Lower lobe of right lung (tissue), 2 donors: ENCODE data around the gene BASP1. TPM values are rescaled to one million over a fixed set of nuclear protein-coding genes. Genes with fewer than 3 reads are reported as not detected.

Experiments used
- ATAC-seq, 2 donors: fragments of 200-7000 bp; cut with Tn5 transposase; one replicate each; pipeline ENCODE4 v1.9.1; 2020 to 2022; ENCODE audit warnings: mild to moderate bottlenecking in 2 of 2, moderate library complexity in 2 of 2
- DNase-seq: peaks from one replicate; pipeline ENCODE4 v3.0.0-alpha.2; 2020
- H3K27ac ChIP-seq: fragments of 200-600 bp; one replicate; pipeline ENCODE4 v1.8.0; 2022
- H3K27me3 ChIP-seq: fragments of 200-600 bp; one replicate; pipeline ENCODE4 v1.8.0; 2022; ENCODE audit warnings: low read depth
- H3K36me3 ChIP-seq: fragments of 200-600 bp; one replicate; pipeline ENCODE4 v1.8.0; 2022; ENCODE audit warnings: mild to moderate bottlenecking
- H3K4me1 ChIP-seq: fragments of 200-600 bp; one replicate; pipeline ENCODE4 v1.8.0; 2022
- H3K4me3 ChIP-seq: fragments of 200-600 bp; one replicate; pipeline ENCODE4 v1.8.0; 2022; ENCODE audit warnings: mild to moderate bottlenecking
- H3K9me3 ChIP-seq: fragments of 200-600 bp; one replicate; pipeline ENCODE4 v1.8.0; 2022
- intact Hi-C: fragments of 100-400 bp; cut with DNase I; formaldehyde crosslinking; loops from one replicate; pipeline ENCODE4 v1.11.0; 2022
- total RNA-seq: library from RNA; stranded (reverse); fragmentation: NEBNext Ultra II Directional; extraction: Animal tissue kit (Norgen Biotek cat#: 25700); gene quantifications from one replicate; pipeline ENCODE4 v1.2.1, GENCODE V29; 2021
- TF ChIP-seq, protein P1 (sequence below): fragments of 200-600 bp; IDR thresholded peaks from one replicate; pipeline ENCODE4 v1.8.0; 2022; ENCODE audit warnings: antibody characterized with exemption, mild to moderate bottlenecking
- donor health status: DM: no; HTN: yes; CAD: no; lungs with severe emphysema.

BASP1 gene
- total RNA-seq, 1 donor from 2014 or later: 25.8 TPM

DNA sequence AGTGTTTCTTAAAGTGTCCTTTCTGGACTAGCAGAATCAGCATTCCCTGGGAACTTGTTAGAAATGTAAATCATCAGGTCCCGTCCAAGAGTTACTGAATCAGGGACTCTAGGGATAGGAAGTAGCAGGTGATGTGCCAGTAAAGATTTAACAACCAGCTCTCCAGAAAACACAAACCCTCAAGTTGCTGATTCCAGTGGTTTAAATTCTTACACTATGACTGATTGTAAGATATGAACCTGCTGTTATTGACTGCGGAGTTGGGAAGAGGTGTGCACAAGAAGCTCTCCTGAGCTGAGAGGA is 39.1 kb upstream of the BASP1 start:
- DNase-seq: no peak
- H3K27ac ChIP-seq: no peak overlapping the region
- no peaks in the 10 kb centered on the region for H3K36me3 ChIP-seq
- intact Hi-C loops: no loop called here
- no peaks in the 10 kb centered on the region for H3K9me3 ChIP-seq
- H3K4me3 ChIP-seq: no peak overlapping the region
- peaks cover 10% of the 10 kb centered on the region for H3K4me1 ChIP-seq
- H3K27me3 ChIP-seq: no peaks in the 10 kb centered on the region
- TF ChIP-seq, protein P1, sequence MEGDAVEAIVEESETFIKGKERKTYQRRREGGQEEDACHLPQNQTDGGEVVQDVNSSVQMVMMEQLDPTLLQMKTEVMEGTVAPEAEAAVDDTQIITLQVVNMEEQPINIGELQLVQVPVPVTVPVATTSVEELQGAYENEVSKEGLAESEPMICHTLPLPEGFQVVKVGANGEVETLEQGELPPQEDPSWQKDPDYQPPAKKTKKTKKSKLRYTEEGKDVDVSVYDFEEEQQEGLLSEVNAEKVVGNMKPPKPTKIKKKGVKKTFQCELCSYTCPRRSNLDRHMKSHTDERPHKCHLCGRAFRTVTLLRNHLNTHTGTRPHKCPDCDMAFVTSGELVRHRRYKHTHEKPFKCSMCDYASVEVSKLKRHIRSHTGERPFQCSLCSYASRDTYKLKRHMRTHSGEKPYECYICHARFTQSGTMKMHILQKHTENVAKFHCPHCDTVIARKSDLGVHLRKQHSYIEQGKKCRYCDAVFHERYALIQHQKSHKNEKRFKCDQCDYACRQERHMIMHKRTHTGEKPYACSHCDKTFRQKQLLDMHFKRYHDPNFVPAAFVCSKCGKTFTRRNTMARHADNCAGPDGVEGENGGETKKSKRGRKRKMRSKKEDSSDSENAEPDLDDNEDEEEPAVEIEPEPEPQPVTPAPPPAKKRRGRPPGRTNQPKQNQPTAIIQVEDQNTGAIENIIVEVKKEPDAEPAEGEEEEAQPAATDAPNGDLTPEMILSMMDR: no peak
- no peak for ATAC-seq

DNA sequence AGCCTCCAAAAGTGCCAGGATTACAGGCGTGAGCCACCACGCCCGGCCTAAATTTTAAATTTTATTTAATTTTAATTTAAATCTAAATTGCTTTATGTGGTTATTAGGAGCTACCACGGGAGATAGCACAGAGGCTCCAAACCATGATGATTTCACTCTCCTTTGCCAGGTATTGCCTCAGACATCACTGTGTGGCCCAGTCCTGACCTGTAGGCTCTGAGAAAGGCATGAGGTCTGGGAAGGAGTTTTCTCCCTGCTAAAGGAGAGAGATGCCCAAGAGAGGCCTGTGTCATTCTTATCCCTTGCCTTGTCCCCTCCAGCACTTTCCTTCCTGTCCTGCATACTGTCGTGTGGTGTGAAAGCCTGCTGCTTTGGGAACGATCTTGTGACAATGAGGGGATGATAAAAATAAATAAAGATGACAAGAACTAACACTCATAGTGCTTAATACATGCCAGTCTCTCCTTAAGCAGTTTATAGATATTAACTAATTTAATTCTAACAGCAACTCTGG is 37.0 kb upstream of the BASP1 start:
- intact Hi-C loops: loop anchor here (10.0 kb wide), 1 partner anchor 386 kb away; no protein-coding TSS in a partner anchor
- Histone ChIP-seq H3K36me3 (no peaks in the 10 kb centered on the region), H3K27ac (no peak overlapping the region), H3K4me1 (peaks cover 20% of the 10 kb centered on the region), H3K27me3 (no peaks in the 10 kb centered on the region), H3K9me3 (no peaks in the 10 kb centered on the region), H3K4me3 (no peak overlapping the region)
- TF ChIP-seq, protein P1: no peak
- DNase-seq (no peak), ATAC-seq (no peak)

DNA sequence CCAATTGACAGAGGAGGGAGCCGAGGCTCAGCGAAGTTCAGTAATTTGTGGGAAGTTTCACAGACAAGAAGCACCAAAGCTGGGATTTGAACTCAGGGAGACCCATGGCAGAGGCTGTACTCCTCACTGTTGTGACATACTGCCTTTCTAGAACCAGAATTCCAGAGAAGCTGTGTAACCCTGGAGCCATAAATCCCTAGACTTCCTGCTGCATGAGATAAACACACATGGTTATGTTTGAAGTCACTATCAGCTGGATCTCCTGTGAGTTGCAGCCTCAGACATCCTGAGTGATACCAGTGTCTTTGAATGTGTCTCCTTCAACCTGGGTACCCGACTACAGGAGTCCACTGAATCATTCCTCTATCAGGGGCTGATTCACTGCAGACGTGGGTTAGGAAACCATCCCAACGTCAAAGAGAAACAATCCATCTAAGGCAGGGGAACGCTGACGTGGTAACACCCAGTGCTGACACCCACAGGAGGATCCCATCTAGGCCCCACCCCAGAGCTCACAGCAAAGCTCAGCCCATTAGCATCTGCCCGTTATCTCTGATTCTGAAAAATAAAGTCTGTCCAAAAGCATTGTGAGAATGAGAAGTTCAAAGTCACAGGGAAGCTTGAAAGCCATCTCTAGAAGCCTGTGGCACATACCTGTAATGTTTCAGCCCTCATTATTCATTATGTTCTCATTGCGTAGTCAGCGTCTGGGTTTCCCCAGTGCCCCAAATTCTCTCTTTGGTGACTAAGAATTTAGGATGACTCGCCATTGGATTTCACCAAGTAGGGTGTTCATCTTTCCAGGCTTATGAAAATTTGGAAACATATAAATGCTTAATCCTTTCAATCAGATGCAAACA is 36.3 kb upstream of the BASP1 start:
- Histone ChIP-seq H3K4me3 (no peak overlapping the region), H3K27ac (no peak overlapping the region), H3K36me3 (no peaks in the 10 kb centered on the region), H3K4me1 (peaks cover 22% of the 10 kb centered on the region), H3K9me3 (no peaks in the 10 kb centered on the region), H3K27me3 (no peaks in the 10 kb centered on the region)
- TF ChIP-seq, protein P1: no peak
- ATAC-seq (peak; percentile 38 to 44), DNase-seq (no peak)
- intact Hi-C loops: loop anchor here (10.0 kb wide), 1 partner anchor 386 kb away; no protein-coding TSS in a partner anchor

GRCh38 chr5:17182494-17182893 is 34.9 kb upstream of the BASP1 start:
- H3K27ac ChIP-seq: no peak overlapping the region
- intact Hi-C loops: loop anchor here (10.0 kb wide), 1 partner anchor 388 kb away; no protein-coding TSS in a partner anchor
- no peak for ATAC-seq

DNA sequence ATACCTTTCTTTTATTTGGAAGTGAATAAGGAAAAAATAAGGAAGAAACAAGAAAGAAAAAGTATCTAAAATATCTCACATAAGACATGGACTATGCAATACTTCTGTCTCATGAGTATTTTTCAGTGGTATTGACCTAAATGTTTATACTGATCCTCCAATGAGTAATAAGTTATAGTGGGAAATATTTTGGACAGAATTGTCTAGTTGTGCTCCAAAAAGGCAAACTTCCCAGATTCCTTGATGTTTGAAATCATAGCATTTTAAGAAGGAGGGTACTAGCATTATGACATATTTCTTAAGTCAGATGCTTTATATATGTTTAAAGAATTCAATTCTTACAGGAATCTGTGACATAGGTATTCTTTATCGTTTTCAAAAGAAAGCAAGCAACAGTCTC is 34.5 kb upstream of the BASP1 start:
- peaks cover 22% of the 10 kb centered on the region for H3K4me1 ChIP-seq
- intact Hi-C loops: loop anchor here (10.0 kb wide), 1 partner anchor 388 kb away; no protein-coding TSS in a partner anchor
- H3K9me3 ChIP-seq: no peaks in the 10 kb centered on the region
- no peak overlapping the region for H3K27ac ChIP-seq
- TF ChIP-seq, protein P1: no peak
- ATAC-seq (no peak), DNase-seq (no peak)
- no peaks in the 10 kb centered on the region for H3K36me3 ChIP-seq
- no peaks in the 10 kb centered on the region for H3K27me3 ChIP-seq
- H3K4me3 ChIP-seq: no peak overlapping the region

More at GRCh38 chr5:17182494-17182893, 34.9 kb upstream of the BASP1 start:
- no peaks in the 10 kb centered on the region for H3K36me3 ChIP-seq
- H3K9me3 ChIP-seq: no peaks in the 10 kb centered on the region
- no peak for DNase-seq
- no peak overlapping the region for H3K4me3 ChIP-seq
- peaks cover 22% of the 10 kb centered on the region for H3K4me1 ChIP-seq
- TF ChIP-seq, protein P1: no peak
- no peaks in the 10 kb centered on the region for H3K27me3 ChIP-seq
